OCI-LY1 (cell line): ENCODE measurements around the gene CLSTN2.

Experiments
- H2AFZ ChIP-seq: fragments of 200-600 bp; sonication (generic), shearing (Covaris generic); 2 replicates; pipeline ENCODE4 v1.6.0; 2014; ENCODE audit warnings: antibody characterized with exemption, mild to moderate bottlenecking, low read length
- H3F3A ChIP-seq: fragments of 200-600 bp; sonication (generic), shearing (Covaris generic); 2 replicates; pipeline ENCODE4 v1.6.0; 2014; ENCODE audit warnings: mild to moderate bottlenecking, antibody characterized with exemption, low read length, moderate library complexity; ENCODE audit not compliant: insufficient read depth
- H3K27ac ChIP-seq: fragments of 200-600 bp; sonication (generic); 2 replicates; pipeline ENCODE4 v1.5.1; 2014; ENCODE audit warnings: low read length, mixed run types, mild to moderate bottlenecking, low read depth; ENCODE audit not compliant: poor library complexity, severe bottlenecking
- H3K27me3 ChIP-seq: fragments of 200-600 bp; sonication (generic); 2 replicates; pipeline ENCODE4 v1.6.0; 2014; ENCODE audit warnings: antibody characterized with exemption, mild to moderate bottlenecking, low read length, moderate library complexity; ENCODE audit not compliant: insufficient read depth
- H3K36me3 ChIP-seq: fragments of 200-600 bp; sonication (generic); 2 replicates; pipeline ENCODE4 v1.6.1; 2014; ENCODE audit warnings: mild to moderate bottlenecking, antibody characterized with exemption, low read length, moderate library complexity, mixed read lengths; ENCODE audit not compliant: insufficient read depth
- H3K4me1 ChIP-seq: fragments of 200-600 bp; sonication (generic); 2 replicates; pipeline ENCODE4 v1.5.1; 2014; ENCODE audit warnings: mild to moderate bottlenecking, low read length, moderate library complexity; ENCODE audit not compliant: insufficient read depth, severe bottlenecking
- H3K4me2 ChIP-seq: fragments of 200-600 bp; sonication (generic), shearing (Covaris generic); 2 replicates; pipeline ENCODE4 v1.6.1; 2014; ENCODE audit warnings: low read length
- H3K4me3 ChIP-seq: fragments of 200-600 bp; sonication (generic); 2 replicates; pipeline ENCODE4 v1.5.1; 2014; ENCODE audit warnings: low read length, low read depth, mild to moderate bottlenecking, mixed read lengths; ENCODE audit not compliant: poor library complexity, severe bottlenecking
- H3K79me2 ChIP-seq: fragments of 200-600 bp; shearing (Covaris generic); 2 replicates; pipeline ENCODE4 v1.6.1; 2016; ENCODE audit warnings: mixed run types, low read length, mixed read lengths; ENCODE audit not compliant: insufficient read depth
- H3K9ac ChIP-seq: fragments of 200-600 bp; sonication (generic), shearing (Covaris generic); 2 replicates; pipeline ENCODE4 v1.6.1; 2014; ENCODE audit warnings: mild to moderate bottlenecking, low read length, mixed read lengths
- H3K9me2 ChIP-seq: fragments of 200-600 bp; sonication (generic), shearing (Covaris generic); 2 replicates; pipeline ENCODE4 v1.6.1; 2014; ENCODE audit warnings: low read depth, mild to moderate bottlenecking, low read length, mixed read lengths
- H3K9me3 ChIP-seq: fragments of 200-600 bp; shearing (Covaris generic); 2 replicates; pipeline ENCODE4 v1.6.1; 2014; ENCODE audit warnings: low read length, mixed read lengths
- H4K20me1 ChIP-seq: fragments of 200-600 bp; sonication (generic), shearing (Covaris generic); 2 replicates; pipeline ENCODE4 v1.6.0; 2016; ENCODE audit warnings: mild to moderate bottlenecking, low read length; ENCODE audit not compliant: insufficient read depth
- CTCF ChIP-seq: fragments of 200-600 bp; sonication (generic), shearing (Covaris generic); IDR thresholded peaks from 2 replicates; pipeline ENCODE4 v1.5.1; 2017; ENCODE audit warnings: mild to moderate bottlenecking, antibody characterized with exemption, low read length, moderate library complexity, mixed read lengths
- EZH2 ChIP-seq: fragments of 200-600 bp; sonication (generic), shearing (Covaris generic); IDR thresholded peaks from 2 replicates; pipeline ENCODE4 v1.8.0; 2017; ENCODE audit warnings: borderline replicate concordance, mixed run types, mild to moderate bottlenecking, antibody characterized with exemption, low read length, moderate library complexity, mixed read lengths

The CLSTN2 gene

GRCh38 chr3:140510303-140510861 lies 575.4 kb downstream of the CLSTN2 start:
- no peak overlapping the region for H3K27ac ChIP-seq
- H3K4me2 ChIP-seq: no peak overlapping the region
- H3K4me1 ChIP-seq: no peaks in the 10 kb centered on the region

GRCh38 chr3:140521751-140522445 lies 586.9 kb downstream of the CLSTN2 start:
- H3K4me1 ChIP-seq: no peaks in the 10 kb centered on the region
- no peak overlapping the region for H3K4me2 ChIP-seq
- H3K36me3 ChIP-seq: no peaks in the 10 kb centered on the region
- no peak overlapping the region for H3K9ac ChIP-seq
- no peaks in the 10 kb centered on the region for H3K79me2 ChIP-seq
- no peaks in the 10 kb centered on the region for H3K27me3 ChIP-seq
- no peaks in the 10 kb centered on the region for H4K20me1 ChIP-seq
- no peaks in the 10 kb centered on the region for H3K9me3 ChIP-seq
- no peak overlapping the region for H3K4me3 ChIP-seq
- no peaks in the 10 kb centered on the region for H3F3A ChIP-seq
- H3K9me2 ChIP-seq: no peaks in the 10 kb centered on the region
- TF ChIP-seq CTCF (no peak), EZH2 (no peak)
- H2AFZ ChIP-seq: no peak overlapping the region
- H3K27ac ChIP-seq: no peak overlapping the region

More at GRCh38 chr3:140510303-140510861, 575.4 kb downstream of the CLSTN2 start:
- H3K4me3 ChIP-seq: no peak overlapping the region
- H3K79me2 ChIP-seq: no peaks in the 10 kb centered on the region
- H3K9me3 ChIP-seq: no peaks in the 10 kb centered on the region
- H3K9ac ChIP-seq: no peak overlapping the region
- H2AFZ ChIP-seq: no peak overlapping the region
- no peaks in the 10 kb centered on the region for H3F3A ChIP-seq
- no peaks in the 10 kb centered on the region for H3K27me3 ChIP-seq
- no peaks in the 10 kb centered on the region for H3K9me2 ChIP-seq
- no peaks in the 10 kb centered on the region for H3K36me3 ChIP-seq
- H4K20me1 ChIP-seq: no peaks in the 10 kb centered on the region
- TF ChIP-seq EZH2: no peak
- no peak for TF ChIP-seq CTCF

GRCh38 chr3:140522653-140523380 lies 587.8 kb downstream of the CLSTN2 start:
- Histone ChIP-seq H3K9me3 (no peaks in the 10 kb centered on the region), H4K20me1 (no peaks in the 10 kb centered on the region), H3K36me3 (no peaks in the 10 kb centered on the region), H3K9ac (no peak overlapping the region), H3K4me1 (no peaks in the 10 kb centered on the region), H2AFZ (no peak overlapping the region), H3F3A (no peaks in the 10 kb centered on the region), H3K4me2 (no peak overlapping the region), H3K4me3 (no peak overlapping the region), H3K79me2 (no peaks in the 10 kb centered on the region), H3K27ac (no peak overlapping the region), H3K27me3 (no peaks in the 10 kb centered on the region), H3K9me2 (no peaks in the 10 kb centered on the region)
- TF ChIP-seq EZH2 (no peak), CTCF (no peak)
